HG02938 (cell line): ENCODE results near the gene FBXW4.
"Not testable (repeated sequence)": the region's sequence is repeated elsewhere in the genome, so short reads cannot be mapped to it uniquely, and the experiment has no call there.

Source experiments
- ATAC-seq: cut with Tn5 transposase; IDR thresholded peaks from one replicate; pipeline ENCODE4 v1.9.1; 2021; ENCODE audit warnings: mild to moderate bottlenecking, moderate library complexity; ENCODE audit not compliant: unreplicated experiment

Gene FBXW4

DNA sequence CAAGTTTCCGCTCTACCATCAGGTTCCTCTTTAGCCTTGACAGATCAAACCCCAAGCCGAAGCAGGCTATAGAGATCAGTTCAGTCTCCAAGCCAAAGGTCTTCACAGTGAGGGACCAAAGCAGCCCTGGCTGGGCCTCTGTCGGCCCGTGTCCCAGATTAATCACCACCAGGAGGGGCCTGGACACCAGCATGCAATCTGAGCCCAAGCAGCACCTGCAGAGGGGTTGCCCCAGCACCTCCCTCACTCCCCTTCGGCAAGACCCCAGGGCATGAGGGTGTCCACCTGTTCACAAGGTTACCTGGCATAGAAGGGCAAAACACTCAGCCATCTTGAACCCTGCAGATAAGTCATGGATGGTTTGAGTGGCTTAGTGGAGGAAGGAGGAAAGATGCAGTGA, 36.0 kb downstream of the FBXW4 start:
- no peak for ATAC-seq

DNA sequence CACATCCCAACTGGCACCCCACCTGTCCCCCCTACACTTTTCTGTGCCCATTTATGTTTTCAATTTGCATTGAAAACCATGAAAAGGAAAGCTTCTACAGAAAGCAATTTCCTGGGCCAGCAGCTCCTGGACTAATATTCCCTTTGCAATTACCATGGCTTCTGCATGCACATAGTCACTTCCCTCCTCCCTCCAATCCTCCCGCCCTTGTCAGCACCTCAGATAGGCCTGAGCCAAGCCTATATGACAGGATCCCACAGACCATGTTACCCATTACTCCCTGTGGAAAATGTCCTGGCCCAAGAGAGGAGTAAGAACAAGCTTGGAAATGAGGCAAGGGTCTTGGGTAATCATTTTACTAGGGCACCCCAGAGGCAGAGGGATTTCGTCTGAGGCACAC, 38.1 kb downstream of the FBXW4 start:
- ATAC-seq = no peak

DNA sequence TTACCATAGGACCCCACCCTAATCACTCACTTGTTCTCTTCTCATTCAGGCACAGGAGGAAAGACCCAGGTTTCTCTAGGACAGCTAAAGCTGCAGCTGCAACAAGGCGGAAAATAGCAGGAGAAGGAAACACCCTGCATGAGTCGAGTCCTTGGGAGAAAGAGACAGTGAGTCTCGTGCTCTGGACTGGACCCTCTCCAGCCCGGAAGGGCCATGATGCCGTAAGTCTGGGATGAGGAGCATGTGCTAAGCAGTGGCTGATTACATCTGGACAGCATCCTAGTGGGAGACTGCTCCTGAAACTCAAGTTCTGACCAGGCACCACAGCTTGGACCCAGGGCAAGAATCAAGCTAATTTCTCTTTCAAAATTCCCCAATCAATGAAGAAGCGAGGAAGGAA, 39.4 kb downstream of the FBXW4 start:
- no peak for ATAC-seq

DNA sequence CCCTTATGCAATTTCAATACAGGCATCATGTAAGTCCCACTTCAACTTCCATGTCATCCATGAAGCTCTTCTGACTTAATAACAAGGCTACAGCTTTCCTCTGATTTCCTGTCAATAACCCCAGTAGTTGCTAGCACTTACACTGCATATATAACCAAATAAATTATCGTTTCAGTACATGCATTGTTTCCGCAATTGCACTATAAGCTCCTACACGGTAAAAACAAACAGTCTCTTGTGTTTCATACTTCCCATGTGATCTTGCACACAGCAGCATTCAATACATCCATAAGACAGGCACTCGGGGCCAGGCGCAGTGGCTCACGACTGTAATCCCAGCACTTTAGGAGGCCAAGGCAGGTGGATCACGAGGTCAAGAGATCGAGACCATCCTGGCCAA, 41.4 kb downstream of the FBXW4 start:
- no peak for ATAC-seq

DNA sequence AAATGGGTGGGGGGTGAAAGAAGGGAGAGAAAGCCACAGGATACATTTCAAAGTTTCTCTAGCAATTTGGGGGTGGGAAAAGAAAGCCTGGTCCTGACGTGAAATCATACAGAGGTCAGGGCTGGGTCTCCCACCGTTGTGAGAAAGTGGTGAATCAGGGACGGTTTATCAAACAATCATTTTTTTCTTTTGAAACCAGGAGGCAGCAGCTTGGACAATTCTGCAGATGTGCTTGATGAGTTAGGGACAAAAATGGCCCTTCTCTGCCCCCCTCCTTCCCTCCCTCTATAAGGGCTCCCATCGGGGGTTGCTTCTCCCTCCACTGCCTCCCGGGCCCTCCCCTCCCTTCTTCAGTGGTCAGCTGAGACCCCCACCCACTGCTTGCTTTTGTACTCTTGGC, 43.6 kb downstream of the FBXW4 start:
- ATAC-seq = no peak

DNA sequence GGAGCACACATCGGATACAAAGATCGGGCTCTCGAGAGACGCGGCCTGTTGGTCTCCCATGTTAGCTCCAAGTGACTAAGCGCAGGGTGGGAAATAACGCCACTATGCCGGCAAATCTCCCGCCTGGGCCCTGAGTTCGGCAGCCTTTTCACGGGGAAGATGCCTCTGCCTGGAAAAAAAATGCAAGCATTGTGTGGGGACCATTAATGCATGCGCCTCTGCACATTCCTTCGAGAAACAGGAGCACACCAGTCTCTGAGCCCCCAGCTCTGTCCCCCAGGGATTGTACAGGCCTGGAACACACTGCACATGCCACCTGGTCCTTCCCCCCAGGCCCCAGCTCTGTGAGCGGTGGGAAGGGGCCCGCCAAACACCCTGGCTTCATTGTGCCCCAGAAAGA, 44.1 kb downstream of the FBXW4 start:
- no peak for ATAC-seq

DNA sequence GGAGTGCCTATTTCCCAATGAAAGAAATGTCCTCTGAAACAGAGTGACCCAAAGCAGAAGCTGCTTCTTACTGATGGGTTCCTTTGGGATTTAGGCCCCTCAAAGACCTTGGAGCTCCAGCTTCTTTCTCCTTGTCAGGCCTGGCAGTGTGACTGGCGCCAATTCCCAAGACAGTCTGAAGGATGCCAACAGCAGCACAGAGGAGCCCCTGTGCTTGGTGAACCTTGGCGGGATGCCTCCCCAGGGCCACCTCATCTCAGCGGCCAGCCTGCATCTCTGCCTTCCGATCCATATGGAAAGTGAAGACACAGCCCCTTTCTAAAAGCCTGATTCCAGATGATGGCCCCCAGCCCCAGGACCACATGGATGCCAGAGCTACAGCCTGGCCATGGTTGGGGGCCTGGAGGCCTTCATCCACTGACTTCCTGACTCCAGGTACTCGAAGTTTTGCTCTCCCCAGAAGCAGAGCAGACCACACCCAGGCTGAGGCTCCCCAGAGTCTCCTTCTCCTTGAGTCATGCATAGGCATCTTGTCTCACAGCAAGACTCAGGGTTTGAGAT, 45.4 kb downstream of the FBXW4 start:
- no peak for ATAC-seq

DNA sequence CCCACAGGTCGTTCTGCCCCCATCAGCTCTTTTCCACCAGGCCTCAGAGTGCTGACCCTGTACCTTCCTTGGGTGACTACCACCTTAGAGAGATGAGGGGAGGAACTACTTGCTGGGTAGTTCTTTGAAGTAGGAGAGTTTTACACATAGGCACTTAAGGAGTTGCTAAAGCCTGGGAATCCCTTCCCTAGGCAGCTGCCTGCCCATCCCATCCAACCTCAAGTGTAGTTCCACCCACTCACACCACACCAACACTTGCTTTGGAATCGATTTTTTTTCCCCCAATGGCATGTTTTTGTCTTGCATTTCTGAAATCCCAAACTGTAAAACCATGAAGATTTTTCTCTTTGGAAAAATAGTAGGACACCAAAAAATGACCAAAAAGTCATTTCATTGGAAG, 47.7 kb downstream of the FBXW4 start:
- ATAC-seq = no peak

DNA sequence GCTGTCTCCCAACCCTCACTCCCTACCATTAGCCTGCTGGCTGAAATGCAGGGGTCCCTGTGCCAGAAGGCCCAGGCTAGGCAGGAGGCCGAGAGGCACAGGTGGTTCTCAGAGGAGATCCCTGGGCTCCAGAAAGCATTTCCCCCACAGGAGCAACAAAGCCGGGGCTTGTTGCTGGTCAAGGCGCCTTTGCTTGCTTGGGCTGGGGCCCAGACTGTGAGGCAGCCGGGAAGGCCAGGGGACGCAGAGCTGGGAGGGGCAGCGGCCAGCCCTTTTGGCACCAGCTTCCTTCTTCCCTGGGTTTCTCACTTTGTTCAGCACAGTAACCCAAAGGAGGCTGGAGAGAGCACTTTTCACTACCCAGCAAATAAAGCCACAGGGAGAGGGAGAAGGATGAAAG, 48.6 kb downstream of the FBXW4 start:
- ATAC-seq = no peak

DNA sequence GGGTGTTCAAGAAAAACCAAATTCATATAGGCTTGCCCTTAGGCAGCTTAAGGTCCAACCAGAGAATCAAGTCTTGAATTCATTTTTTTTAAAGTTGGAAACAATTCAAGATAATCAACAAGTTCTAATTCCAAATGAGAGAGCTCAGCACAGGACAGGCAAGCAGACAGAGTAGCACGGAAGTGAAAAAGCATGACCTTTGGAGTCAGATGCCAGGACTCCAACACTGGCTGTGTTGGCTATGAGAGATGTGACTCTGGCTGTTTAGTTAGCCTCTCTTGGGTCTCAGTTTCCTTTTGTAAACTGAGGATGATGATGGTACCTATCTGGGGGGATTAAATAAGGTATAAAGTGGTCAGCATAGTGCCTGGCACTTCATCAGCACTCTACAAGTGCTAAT, 49.3 kb downstream of the FBXW4 start:
- no peak for ATAC-seq

DNA sequence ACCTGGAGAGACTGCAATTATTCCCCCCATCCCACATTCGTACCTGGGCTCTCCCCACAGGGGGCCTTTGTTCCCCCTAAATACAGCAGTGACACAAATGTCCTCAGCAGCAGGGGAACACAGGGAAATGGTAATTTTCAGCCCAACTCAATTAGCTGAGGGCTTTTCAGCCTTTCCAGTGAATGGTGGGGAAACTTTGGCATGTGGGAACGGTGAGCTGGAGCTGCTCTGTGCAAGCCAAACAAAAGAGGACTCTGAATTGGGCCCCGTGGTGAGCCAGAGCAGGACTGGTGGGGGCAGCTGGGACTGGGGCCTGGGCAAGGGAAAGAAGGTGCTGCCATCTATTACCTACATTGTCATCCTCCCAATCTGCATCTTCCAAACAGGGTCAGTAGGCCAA, 51.0 kb downstream of the FBXW4 start:
- no peak for ATAC-seq

DNA sequence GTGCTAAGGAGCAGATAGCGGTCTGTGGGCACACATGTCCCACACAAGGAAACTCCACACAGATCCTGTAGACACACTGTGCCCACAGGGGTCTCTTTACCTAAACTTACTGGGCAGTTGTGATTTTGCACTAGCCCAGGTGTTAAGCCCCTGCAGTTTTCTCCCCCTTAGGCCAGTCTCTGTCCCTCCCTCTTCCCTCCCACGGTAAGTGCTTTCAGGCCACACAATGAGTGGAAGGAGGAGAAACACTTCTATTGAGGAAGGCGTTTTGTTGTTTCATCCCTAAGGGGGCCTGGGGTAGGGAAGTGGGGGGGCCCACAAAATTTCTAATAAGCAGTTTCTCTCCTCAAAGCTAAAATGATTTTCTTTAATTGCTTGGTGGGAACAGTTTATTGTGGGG, 51.4 kb downstream of the FBXW4 start:
- ATAC-seq = no peak

DNA sequence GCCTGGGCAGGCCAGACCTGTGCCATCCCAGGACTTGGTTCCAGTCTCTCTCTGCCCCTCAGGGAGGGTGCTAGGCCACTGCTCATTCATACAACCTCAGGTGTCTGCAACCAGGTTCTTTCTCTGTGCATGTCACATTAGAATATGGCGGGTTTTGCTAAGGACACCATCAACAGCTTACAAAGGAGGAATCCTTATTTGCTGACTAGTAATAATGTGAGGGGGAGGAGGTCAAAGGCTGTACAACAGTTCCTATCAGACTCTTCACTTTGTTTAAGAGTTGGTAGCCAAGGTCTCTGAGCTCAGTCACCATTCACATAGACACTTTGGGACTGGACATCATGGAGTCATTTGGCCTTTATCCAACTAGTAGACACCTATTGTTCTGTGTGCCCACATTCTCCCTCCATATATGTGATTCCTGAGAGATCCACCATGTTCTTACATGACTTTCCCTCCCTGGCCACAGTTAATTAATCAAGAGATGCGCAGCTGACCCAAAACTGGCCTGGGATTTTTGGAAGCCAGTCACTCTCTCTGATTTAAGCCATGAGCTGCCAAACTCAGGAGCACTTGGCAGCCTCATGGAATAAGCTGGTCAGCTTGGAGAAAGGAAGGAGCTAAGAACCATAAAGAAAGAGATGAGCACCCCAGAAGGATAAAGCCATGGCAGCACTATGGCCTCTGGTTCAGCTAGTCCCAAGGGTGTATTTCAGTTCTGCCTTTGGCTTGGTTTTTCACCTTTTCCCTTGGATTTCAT, 55.6 kb downstream of the FBXW4 start:
- no peak for ATAC-seq

DNA sequence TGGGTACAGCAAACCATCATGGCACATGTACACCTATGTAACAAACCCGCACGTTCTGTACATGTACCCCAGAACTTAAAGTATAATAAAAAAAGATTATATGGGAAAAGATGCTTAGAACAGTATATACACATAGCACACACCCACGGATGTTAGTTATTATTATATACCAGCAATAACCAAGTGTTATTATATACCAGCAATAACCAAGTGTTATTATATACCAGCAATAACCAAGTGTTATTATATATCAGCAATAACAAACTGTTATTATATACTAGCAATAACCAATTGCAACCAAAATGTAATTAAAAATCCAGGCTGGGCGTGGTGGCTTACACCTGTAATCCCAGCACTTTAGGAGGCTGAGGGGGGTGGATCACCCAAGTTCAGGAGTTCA, 61.5 kb downstream of the FBXW4 start:
- ATAC-seq = not testable (repeated sequence)

DNA sequence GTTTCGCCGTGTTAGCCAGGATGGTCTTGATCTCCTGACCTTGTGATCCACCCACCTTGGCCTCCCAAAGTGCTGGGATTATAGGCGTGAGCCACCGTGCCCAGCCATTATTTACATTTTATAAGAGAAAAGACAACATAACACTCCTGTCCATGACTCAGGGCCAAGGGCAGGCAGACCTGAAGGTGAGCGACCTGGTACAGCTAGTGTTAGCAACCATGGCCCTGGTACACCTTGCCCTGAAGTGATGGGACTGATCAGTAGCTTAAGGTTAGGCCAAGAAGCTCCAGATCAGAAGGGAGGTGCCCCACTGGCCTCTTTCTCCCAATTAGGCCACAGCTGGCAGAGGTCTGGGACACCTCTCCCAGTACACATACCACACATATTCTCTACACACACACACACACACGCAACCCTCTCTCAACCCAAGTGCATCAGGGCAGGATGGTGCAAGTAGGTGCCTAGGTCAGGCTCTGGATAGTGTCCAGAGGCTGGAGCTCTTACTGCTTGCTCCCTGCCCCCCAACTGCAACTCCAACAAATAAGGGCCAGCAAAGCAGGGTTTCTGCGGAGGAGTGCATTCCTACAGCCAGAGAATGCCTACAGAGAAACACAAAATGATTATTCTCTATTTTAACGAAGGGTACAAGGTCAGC, 63.0 kb downstream of the FBXW4 start:
- ATAC-seq = no peak

DNA sequence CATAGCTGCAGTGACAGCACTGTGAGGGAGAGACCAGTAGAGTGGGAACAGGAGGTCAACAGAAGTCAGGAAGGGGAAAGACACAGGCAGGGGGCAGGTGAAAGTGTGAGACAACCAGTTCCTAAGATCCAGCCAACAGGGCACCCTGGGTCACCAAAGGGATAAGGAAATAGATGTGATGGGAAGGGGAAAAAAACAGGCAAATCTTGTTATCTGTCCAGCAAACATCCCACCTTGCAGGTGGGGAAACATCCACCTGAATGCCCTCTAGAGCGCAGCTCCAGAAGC, 64.4 kb downstream of the FBXW4 start:
- no peak for ATAC-seq

DNA sequence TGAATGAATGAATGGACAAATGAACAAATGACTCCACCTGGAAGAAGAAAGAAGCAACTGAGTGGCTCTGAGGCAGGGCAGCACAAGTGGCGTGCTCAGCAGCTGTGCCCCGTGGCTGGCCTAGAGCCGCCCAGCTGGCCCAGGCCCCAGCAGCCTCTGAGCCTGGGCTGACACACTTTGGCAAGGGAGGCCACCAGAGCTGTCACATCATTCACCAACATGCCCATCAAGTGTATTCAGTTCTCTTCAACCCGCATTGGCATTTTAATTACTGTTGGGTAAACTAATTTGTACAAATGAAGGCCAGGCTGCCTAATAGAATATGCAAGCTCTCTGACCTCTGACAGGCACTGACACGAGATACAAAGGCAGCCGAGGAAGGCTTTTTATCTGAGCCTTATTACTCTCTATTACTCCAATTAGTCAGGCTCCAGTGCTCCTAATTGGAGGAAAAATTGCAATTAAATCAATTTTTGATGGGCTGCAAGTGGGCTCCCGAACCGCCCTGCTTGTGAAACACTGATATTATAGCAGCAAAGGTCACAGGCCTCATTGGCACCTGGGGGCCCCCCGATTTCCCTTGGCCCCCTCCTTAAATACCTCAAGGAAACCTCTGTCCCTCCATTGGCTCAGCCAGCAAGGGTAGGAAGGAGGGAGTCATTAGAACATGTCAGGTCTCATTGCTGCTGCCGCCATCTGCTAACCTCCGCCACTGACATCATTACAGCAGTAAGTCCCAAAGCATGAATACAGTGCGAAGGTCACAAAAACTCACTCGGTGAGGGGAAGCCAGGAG, 64.9 kb downstream of the FBXW4 start:
- ATAC-seq = no peak

DNA sequence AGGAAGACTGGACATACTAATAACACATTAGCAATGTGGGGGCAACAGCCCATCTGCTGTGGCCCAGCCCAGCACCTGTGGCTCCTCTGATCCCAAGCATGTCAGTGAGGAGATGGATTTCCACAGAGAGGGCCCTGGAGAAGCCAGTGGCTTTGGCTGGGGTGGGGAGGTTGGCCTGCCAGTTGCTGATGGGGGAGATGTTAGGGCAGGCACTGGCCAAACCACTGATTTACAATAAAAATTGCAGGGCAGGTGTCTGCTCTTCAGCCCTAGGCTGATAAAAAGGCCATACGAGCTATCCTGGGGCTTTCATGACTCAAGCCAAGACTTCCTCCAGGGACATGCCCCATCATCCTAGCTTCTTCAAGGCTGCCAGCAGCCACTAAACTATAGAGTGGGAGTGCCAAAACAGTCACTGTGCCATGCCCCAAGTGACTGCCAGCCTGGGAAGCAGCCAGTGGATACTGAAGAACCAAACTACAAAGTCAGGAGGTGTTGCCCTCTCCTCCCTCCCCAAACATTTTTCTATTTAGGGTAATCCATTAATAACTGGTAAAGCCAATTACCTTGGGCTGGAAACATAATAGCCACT, 69.1 kb downstream of the FBXW4 start:
- no peak for ATAC-seq

DNA sequence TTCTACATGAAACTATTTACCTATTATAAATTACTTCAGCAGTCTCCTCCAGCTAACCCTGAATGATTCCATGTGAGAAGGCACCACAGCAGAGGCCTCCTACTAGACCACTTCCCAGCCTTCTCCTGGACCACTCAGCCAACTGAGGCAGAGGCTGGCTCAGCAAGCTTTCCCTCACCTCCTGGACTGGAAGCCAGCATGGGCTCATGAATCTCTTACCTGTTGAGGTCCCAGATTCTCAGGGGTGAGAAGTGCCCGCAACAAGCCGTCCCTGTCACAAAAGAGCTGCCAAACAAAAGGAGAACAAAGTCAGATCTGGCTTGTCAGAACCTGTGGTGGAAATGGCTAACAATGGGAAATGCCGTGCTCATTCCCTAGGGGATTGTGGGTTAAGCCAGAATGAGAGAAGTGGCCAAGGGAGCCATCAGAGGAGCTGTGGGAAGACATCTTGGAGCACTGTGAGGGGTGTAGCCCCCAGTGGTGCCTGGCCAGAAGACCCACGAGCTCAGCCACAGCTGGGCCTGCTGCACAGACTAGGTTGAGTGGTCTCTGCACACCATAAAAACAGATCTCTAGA, 70.4 kb downstream of the FBXW4 start:
- ATAC-seq = no peak

DNA sequence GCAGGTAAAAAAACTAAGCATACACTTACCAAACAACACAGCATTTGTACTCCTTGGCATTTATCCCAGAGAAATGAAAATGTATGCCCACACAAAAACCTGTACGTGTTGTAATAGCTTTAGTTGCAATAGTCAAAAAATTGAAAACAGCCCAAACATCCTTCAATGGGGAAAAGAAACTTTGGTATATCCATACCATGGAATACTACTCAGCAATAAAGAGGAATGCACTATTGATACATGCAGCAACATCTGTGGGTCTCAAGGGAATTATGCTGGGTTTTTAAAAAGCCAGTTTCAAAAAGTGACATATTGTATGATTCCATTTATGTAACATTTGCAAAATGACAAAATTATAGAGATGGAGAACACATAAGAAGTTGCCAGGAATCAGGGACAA, 71.4 kb downstream of the FBXW4 start:
- no peak for ATAC-seq

DNA sequence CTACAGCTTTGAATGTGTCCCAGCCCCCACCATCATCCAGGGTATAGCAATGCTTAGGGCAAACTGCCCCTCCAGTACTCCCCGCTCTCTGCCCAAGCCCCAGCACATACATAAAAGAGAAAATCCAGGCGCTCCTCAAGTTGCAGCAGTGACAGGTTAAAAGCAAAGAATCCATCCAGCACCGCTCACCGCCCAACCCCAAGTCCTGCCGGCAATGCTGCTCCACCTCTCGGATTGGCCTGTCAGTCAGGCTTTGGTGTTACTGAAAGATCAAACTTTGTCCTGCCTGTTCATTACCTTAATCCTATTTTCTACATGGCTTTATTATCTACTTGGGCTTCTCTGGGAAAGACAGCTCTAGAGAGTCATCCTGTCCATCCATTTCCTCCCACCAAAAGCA, 75.0 kb downstream of the FBXW4 start:
- no peak for ATAC-seq
